HG02623 (cell line): ENCODE results near the gene CD40LG.

ENCODE experiments used
- ATAC-seq: cut with Tn5 transposase; IDR thresholded peaks from one replicate; pipeline ENCODE4 v1.9.1; 2021; ENCODE audit warnings: moderate library complexity; ENCODE audit not compliant: unreplicated experiment

The CD40LG gene

DNA sequence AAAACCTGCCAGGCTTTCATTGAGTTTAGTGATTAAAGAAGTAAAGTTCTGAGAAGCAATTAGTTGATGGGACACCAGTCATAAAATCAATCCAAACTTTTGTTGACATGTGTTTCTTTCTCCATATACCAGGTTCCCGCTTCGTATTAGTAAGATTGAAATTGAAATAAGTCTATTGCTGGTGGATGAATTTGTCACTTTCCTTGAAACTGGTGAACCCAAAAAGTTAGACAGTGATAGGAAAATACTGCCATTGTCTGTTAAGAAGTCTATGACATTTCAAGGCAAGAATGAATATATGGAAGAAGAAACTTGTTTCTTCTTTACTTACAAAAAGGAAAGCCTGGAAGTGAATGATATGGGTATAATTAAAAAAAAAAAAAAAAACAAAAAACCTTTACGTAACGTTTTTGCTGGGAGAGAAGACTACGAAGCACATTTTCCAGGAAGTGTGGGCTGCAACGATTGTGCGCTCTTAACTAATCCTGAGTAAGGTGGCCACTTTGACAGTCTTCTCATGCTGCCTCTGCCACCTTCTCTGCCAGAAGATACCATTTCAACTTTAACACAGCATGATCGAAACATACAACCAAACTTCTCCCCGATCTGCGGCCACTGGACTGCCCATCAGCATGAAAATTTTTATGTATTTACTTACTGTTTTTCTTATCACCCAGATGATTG lies at the start of gene CD40LG:
TSS of gene CD40LG (plus strand) at position 482 of the 684 bp plus-strand sequence. CDS start at position 573, 91 bp downstream.
- no peak for ATAC-seq

DNA sequence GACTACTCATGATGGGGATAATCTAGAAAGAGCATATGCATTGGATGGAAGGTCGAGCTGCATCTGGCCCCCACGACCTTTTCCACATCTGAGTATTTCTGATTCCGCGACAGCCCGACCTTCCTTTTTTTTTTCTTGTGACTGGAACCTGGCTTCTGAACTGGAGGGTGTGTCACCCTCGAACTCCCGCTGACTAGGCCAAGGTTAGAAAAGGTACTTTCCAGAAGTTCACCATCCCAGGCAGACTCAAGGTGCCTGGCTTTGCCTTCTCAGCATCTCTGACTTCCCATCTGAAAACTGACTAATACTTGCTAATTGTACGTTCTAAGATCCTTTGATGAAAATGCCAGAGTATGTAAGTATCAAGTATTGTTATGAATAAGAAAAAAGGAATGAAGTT lies 49.3 kb upstream of the CD40LG start:
- ATAC-seq: no peak

DNA sequence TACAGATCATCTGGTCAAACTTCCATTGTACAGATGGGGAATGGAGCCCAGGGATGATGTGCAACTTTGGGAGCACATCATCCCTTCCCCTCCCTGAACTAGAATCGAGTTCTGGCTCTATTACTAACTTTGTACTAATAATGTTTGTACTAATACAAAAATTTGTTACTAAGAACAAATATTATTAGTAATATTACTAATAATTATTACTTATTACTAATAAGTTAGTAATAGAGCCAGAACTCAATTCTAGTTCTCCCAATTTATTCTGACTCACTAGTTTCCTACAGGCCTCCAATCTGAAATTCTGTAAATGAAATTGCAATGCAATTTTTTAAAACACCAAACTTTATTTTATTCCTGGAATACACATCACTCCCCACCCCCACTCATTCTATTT lies 47.9 kb upstream of the CD40LG start:
- no peak for ATAC-seq

DNA sequence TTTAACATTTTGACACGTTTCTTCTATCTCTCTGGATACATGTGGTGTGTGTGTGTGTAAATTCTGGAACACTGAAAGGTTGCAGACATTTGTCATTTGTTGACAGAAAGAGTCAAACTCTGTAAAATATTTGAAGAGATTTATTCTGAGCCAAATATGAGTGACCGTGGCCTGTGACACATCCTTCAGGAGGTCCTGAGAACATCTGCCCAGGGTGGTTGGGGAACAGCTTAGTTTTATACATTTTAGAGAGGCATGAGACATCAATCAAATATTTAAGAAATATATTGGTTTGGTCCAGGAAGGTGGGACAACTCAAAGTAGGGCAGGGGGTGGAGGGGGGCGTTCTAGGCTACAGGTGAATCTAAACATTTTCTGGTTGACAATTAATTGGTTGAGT lies 40.7 kb upstream of the CD40LG start:
- ATAC-seq: no peak

DNA sequence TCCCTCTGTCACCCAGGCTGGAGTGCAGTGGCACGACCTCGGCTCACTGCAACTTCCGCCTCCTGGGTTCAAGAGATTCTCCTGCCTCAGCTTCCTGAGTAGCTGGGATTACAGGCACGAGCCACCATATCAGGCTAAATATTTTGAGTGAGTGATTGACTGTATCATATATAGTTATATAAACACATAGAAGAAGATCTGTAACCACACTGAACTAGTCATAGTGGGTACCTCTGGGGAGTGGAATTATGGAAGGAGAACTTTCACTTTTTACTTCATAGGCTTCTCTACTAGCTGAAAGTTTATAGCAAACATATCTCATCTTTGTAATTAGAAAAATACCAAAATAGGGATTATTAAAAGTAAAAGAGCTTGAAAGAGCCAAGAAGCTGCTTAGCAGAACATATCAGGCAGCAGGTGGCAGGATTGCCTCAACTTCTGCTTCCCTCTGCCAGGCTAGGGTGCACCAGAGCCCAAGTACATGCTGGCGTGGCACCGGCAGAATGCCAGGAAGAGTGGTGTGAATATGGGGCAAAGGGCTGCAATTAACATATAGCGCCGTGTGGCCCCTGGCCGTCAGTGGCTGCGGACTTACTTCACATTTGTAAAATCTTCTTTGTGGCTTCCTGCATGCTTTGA lies 39.5 kb upstream of the CD40LG start:
- no peak for ATAC-seq

DNA sequence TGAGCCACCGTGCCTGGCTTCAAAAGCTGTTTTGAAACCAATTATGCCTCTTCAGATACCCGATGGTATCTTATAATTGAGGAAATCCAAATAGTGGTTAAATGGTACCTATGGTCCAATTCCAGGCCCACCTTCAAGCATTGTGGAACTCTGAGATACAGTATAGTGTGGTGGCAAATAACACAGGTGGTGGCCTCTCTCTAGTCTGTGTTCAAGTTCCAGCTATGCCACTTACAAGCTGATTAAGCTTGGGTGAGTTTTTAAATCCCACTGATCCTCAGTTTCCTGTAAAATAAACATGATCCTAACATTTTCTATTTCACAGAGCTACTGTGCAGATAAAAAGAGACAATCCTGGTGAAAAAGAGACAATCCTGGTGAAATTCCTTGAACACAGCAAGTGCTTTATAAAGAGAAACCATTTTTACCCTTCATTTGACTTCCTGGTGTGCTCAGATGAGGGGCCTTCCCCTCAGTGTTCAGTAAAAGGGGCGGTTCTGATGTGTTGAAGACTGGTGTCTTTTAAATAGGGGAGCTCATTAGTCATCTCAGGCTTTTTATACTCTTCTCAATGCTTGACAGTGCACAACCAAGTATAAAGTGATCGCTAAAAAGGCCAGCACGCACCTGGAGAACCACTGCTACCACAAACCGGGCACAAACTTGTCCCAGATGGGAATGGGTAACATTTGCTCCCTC lies 30.8 kb upstream of the CD40LG start:
- peak; percentile 77 for ATAC-seq

DNA sequence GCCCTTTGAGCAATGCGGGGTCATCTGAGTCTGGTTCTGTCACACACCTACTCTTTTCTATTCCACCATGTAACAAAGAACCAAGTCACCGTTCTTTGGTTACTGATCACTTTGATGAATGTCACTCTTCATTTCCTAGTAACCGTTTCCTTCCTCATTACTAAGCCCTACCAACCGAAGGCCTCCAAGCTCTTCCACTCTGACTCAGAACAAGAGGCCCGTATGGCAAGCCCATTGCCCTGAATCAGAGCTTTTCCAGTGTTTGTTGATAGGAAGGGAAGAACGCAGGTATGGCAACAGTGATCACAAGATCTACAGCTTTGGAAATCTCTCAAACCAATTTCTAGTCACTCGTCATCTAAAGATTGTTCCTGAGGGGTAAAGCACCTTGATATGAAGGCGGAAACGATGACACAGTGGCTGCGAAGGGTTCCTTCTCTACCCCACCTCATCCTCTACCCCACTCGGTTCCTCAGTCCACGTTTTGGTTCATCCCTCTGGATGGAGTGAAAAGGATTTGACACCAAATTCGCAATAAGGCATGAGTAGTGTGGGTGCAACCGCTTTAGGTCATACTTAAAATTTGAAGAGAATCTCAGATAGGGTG lies 28.0 kb upstream of the CD40LG start:
- ATAC-seq: no peak

DNA sequence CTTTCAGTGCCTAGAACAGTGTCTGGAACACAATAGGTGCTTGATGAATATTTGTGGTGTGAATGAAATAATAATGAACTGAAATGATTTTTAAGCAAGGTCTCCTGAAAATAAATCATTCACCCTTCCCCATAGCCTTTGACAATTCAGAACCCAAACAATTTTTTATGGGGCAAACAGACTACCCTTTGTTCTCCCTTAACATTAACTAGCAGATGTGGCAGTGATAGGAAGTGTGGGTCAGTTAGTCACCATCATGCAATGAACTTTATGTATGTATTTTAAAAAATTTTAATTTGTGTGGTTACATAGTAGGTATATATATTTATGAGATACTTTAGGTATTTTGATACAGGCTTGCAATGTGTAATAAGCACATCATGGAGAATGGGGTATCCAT lies 27.2 kb upstream of the CD40LG start:
- ATAC-seq: no peak

DNA sequence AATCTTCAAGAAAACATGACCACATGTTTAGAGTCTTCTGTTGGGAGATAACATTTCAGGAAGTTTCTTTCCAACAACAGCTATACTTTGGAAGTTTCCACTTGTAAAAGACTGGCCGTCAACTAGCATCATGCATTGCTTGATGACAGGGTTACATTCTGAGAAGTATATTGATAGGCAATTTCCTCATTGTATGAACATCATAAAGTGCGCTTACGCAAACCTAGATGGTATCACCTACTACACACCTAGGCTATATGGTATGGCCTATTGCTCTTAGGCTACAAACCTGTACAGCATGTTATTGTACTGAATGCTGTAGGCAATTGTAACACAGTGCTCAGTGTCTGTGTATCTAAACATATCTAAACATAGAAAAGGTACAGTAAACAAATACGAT lies 25.4 kb upstream of the CD40LG start:
- no peak for ATAC-seq

DNA sequence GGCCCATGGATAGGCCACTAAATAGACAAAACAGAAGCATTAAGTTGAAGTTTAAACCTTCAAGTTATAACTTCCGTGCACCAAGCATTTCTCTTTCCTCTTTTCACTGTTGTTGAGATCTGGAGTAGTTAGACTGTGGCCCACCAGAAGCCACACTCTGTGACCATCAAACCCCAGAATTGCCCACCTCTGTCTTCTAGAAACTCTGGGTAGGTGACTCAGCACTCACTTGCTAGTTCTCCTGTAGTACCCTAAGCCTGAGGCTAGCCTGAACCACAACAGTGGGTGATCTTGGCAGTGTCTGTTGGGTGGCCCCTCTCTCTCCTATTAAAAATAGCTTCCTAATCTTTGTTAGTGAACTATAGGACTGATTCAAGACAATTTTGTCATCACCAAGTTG lies 24.6 kb upstream of the CD40LG start:
- ATAC-seq: no peak

DNA sequence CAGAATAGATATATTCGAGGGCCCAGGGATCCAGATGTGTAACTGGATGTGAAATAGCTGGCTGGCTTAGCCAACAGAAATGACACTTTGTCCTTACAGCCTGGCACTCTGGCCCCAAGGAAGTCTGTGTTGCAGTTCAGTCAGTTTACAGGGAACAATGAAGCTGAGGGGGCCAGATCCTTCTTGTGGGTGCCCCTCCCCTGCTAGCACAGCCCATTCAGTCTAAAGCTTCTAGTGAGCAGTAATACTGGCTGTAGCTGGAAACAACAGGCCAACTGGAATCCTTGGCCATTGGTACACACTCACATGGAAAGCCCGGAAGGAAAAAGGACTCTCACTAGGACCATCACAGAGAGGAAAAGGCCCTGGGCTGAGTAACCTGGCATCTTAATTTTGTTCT lies 22.7 kb upstream of the CD40LG start:
- no peak for ATAC-seq

DNA sequence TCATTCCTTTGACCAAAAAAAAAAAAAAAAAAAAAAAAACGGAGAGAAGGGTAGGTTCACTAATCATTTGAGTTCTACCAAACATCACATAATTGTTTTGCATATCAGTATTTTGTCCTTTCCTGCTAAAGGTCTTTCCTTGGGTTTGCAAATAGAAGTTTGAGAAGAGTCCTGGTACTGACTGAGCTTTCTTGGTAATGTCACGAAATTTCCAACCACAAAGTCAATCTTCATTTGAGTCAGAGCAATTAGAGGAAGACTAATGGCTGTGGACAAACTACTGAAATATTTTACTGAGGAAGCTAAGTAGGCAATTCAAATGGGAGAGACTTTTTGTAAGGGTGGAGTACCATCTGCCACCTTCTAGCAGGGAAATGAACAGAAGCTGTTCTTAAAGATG lies 21.7 kb upstream of the CD40LG start:
- no peak for ATAC-seq

DNA sequence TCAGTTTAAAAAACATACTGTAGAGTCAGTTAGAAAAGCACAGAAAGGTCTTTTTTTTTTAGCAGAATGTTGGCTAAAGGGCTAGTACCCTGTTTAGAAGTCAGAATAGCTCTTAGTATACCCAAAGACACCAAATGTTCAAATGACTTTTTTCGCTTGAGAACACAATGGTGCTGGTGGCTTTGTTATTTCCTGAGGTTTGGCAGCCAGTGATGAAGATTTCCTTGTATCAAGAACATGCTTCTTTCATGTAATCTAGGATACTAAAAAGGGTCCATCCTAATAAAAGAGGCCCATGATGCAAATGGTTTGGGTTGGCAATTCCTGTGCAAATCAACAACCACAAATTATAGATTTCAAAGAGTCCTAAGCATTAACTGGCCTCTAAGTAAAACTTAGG lies 21.1 kb upstream of the CD40LG start:
- no peak for ATAC-seq

DNA sequence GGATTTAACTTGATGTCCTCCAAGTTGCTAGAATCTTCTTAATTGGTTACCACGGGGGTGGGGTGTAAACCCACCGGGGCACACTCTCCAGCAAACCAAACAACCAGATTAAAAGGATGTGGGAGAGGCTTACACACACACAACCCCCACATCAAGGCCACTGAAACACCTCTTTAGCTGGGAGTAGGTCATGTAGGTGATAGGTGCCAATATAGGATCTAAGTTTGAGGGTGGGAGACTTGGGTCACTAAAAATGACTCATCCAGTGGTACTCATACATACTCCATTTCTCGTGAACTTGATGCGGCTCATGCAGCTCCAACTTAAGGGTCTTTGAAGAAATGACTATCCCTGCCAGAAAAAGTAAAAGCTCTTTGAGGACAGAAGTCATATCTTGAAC lies 20.5 kb upstream of the CD40LG start:
- ATAC-seq: no peak

DNA sequence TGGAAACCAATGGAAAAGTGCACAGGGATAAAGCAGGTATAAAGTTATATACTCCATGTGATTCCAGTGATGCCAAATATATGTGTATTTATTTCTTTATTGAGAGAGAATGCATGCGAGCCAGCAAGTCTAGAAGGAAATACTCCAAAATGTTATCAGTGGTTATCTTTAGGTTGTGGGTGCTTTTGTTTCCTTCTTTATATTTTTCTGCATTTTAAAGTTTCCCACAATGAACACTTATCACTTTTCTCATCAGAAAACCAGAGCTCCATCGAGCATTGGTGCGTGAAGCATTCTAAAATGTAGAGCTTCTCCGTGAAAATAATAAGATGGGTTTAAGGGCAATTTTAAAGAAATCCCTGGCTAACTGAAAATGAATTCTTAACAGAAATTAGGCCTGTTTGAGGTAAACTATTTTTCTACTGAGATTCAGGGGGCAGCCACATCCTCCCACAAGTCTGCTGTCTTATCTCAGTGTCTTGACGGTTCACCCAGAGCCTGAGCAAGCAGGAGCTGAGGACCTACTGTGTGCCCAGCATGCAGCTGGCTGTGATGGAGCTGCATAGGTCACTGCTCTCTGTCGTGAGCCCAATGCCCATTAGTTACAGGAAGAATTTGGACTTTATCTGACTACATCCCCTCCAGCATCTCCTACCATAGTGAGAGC lies 18.7 kb upstream of the CD40LG start:
- no peak for ATAC-seq

DNA sequence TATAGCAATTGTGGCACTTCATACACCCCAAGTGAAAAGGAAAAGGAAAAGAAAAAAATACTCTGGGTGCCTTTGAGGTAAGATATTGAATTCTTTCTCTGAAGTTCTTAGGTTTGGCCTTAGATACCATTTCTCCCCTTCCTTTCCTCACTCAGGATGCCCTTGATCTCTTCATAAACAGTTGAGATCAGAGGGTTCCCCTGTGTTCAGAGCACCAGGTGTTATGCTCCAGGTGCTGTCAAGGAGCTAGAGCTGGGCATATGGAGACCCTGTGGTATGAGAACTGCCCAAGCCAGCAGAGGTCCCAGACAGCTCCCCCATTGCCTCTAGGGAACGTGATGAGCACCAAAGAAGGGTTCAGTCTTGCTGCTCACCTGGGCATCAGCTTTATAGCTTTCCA lies 17.1 kb upstream of the CD40LG start:
- ATAC-seq: no peak

DNA sequence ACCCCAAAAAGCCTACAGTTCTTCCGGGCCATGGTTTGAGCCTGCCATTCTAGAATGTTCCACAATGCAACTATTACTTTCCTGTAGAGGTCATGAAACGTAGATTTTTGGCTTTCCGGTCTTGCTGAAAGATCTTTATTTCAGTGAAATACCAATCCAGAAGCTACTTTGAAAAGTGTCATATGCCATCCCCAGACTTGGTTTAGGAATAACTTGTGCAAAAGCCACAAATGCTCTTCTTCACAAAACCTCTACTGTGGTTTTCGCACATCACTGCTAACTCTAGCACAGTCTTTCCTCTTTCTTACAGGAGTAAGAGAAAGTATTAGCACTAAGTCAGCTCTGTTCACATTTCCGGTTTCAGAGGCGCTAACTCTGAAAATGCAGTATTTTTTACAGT lies 12.7 kb upstream of the CD40LG start:
- ATAC-seq: peak; percentile 57

DNA sequence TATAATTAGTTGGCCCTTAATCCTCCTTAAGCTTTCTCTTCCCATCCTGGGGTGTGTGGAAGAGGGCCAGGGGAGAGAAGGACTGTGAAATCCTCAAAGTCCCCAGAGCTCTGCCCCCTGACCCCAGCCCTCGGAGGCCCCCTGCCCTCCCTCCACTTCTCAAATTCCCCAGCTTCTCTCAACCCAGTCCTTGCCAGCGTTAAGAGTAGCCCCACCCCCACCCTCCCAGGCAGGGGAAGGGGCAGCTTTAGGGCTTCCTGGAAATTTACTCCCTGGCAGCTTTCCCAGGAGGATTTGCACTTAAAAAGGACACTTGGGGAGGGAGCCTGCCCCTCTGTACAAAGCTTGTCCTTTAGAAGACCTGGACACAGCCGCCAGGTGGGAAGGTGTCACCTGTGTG lies 11.8 kb upstream of the CD40LG start:
- no peak for ATAC-seq

DNA sequence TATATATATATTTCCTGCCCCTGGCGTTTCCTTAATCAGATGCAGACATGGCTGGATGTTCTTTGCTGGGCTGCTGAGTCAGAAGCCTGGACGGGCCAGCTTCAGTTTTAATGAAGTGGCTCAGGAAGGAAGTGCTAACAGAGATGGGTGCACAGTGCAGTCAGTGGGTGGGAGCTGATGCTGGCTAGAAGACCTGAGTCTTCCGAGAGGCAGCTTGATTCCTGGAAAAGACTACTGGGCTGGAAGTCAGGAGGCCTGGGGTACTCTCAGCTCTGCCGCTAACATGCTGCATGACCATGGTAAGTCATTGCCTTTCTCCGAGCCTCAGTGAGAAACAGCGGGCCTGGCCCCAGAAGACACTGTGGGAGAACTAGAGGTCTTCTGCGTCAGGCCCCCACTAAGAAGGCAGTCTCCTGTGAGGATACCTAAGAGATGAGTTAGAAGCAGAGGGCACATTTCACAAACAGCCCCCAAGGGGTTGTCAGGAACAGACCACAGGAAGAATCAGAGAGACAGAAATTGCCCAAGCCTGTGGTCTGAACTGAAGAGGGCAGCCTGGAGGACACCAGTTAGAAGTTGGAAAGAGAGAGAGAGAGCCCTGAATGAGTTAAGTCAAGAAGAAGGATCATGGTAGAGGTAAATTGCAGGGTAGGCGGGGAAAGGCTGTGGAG lies 8.3 kb upstream of the CD40LG start:
- no peak for ATAC-seq

DNA sequence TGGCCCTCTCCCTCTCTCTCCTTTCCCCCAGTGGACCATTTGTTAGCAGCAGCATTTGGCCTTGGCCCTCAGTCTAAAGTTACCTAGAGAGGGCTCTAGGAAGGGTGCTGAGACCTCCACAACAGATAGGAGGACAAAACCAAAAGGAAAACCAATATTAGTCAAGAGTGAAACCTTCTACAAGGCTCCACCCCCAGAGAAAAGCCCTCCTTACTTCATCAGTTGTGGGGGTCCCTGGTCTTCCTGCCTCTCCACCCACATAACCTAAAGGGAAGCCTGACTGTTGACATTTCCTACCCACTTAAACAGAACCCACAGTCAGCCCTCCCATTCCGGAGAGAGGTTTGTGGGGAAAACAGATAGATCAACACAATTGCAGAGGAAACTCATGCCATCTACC lies 4.7 kb upstream of the CD40LG start:
- no peak for ATAC-seq
